Measurements from ENCODE around the gene NADSYN1.

Gene NADSYN1

GRCh38 chr11:71474771-71475483 is 21.9 kb downstream of the NADSYN1 start:
- no peak for DNase-seq (ENCODE audit: low spot score)
- TF ChIP-seq CTCF (IDR thresholded peaks at IDR 0.05; ENCODE audit: borderline replicate concordance, control extremely low read depth, extremely low read depth, insufficient read depth, missing control alignments), result no peak
- in situ Hi-C loops (cut with MboI; ENCODE audit: low sequenced_read_pairs, unreplicated experiment), result no loop called here

GRCh38 chr11:71476031-71476430 is 23.0 kb downstream of the NADSYN1 start:
- TF ChIP-seq CTCF (IDR thresholded peaks at IDR 0.05; ENCODE audit: borderline replicate concordance, control extremely low read depth, extremely low read depth, insufficient read depth, missing control alignments), result no peak
- DNase-seq (ENCODE audit: low spot score), result no peak
- in situ Hi-C loops (cut with MboI; ENCODE audit: low sequenced_read_pairs, unreplicated experiment), result no loop called here

- in situ Hi-C loops (cut with MboI; ENCODE audit: low sequenced_read_pairs, unreplicated experiment), result no loop called here
Measured at GRCh38 chr11:71476926-71477640, 24.1 kb downstream of the NADSYN1 start.

GRCh38 chr11:71477641-71478527 is 24.9 kb downstream of the NADSYN1 start:
- in situ Hi-C loops (cut with MboI; ENCODE audit: low sequenced_read_pairs, unreplicated experiment), result no loop called here
- TF ChIP-seq CTCF (IDR thresholded peaks at IDR 0.05; ENCODE audit: borderline replicate concordance, control extremely low read depth, extremely low read depth, insufficient read depth, missing control alignments), result no peak
- DNase-seq (ENCODE audit: low spot score), result no peak

More at GRCh38 chr11:71476926-71477640, 24.1 kb downstream of the NADSYN1 start:
- DNase-seq (ENCODE audit: low spot score), result no peak
- no peak for TF ChIP-seq CTCF (IDR thresholded peaks at IDR 0.05; ENCODE audit: borderline replicate concordance, control extremely low read depth, extremely low read depth, insufficient read depth, missing control alignments)

- in situ Hi-C loops (cut with MboI; ENCODE audit: low sequenced_read_pairs, unreplicated experiment), result no loop called here
- DNase-seq (ENCODE audit: low spot score), result no peak
- no peak for TF ChIP-seq CTCF (IDR thresholded peaks at IDR 0.05; ENCODE audit: borderline replicate concordance, control extremely low read depth, extremely low read depth, insufficient read depth, missing control alignments)
Measured at GRCh38 chr11:71478528-71478840, 25.5 kb downstream of the NADSYN1 start.
